ENCODE results near the gene MIB1.

MIB1 gene

DNA sequence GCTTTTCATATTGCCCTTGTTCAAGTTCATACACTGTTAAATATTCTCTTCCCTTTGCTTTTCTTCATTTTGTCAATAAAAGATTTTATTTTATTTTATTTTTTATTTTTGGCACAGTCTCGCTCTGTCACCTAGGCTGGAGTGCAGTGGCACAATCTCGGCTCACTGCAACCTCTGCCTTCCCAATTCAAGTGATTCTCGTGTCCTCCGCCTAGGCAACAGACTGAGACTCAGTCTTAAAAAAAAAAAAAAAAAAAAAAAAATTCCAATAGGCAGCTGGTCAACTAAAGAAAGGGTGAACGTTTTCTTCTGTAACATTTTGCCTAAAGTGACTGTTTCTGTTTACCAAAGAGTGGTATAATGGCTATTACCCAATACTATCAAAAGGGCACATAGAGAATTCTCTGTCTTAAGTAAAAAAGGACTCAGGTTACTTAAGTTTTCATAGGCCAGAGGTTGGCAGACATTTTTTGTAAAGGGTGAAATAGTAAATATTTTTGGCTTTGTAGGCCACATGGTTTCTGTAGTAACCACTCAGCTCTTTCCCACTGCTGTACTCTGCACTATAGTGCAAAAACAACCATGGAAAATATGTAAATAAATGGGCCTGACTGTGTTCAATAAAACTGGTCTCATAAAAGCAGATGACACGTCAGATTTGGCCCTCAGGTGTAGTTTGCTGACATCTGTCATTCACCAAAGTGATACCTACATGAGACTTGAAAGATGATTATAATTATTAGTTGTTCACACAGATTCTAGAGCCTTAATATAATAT is 113.4 kb downstream of the MIB1 start:
- H3K27ac ChIP-seq, result no peak overlapping the region
- TF ChIP-seq, protein P1, sequence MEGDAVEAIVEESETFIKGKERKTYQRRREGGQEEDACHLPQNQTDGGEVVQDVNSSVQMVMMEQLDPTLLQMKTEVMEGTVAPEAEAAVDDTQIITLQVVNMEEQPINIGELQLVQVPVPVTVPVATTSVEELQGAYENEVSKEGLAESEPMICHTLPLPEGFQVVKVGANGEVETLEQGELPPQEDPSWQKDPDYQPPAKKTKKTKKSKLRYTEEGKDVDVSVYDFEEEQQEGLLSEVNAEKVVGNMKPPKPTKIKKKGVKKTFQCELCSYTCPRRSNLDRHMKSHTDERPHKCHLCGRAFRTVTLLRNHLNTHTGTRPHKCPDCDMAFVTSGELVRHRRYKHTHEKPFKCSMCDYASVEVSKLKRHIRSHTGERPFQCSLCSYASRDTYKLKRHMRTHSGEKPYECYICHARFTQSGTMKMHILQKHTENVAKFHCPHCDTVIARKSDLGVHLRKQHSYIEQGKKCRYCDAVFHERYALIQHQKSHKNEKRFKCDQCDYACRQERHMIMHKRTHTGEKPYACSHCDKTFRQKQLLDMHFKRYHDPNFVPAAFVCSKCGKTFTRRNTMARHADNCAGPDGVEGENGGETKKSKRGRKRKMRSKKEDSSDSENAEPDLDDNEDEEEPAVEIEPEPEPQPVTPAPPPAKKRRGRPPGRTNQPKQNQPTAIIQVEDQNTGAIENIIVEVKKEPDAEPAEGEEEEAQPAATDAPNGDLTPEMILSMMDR (IDR thresholded peaks at IDR 0.05), result no peak
- TF ChIP-seq ZFX (IDR thresholded peaks at IDR 0.05; ENCODE audit: borderline replicate concordance), result no peak

DNA sequence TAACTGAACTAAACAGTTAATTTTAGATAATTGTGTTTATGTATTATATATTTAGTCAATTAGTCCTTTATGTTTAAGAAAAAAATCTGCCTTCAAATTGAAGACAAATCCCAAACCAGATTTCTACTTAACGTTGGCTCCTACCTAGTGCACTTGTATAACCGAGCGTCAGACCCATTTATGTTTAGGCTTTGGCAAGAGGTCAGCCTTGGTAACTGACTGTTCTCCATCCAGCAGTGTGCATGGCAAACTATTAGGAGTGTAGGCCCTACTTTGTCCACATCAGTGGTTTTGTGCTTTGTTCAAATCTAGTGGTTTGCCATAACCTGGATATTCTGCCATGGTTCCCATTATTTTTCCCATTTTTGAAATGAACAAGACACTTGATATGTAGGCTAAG is 114.8 kb downstream of the MIB1 start:
- TF ChIP-seq ZFX (IDR thresholded peaks at IDR 0.05; ENCODE audit: borderline replicate concordance), result no peak
- TF ChIP-seq, protein P1 (IDR thresholded peaks at IDR 0.05), result no peak
- no peak overlapping the region for H3K27ac ChIP-seq

DNA sequence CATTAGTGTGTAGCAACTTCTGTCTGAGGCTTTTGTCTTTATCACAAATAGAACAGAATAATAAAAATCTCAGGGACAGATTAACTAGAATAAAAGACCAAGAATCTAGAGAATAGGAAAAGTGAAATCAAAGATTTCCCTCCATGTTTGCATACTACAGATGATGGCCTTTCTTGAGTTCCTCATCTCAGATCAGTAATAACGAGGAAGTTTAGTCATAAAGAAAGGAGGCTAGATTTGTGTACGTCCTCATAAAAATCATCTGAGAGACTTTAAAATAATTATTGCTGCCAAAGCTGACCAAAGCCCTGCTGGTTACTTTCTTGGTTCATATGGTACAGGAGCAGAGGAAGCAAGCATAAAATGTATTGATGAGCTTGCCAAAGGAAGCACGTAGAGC is 117.3 kb downstream of the MIB1 start:
- no peak overlapping the region for H3K27ac ChIP-seq
- TF ChIP-seq, protein P1 (IDR thresholded peaks at IDR 0.05), result no peak
- TF ChIP-seq ZFX (IDR thresholded peaks at IDR 0.05; ENCODE audit: borderline replicate concordance), result no peak

DNA sequence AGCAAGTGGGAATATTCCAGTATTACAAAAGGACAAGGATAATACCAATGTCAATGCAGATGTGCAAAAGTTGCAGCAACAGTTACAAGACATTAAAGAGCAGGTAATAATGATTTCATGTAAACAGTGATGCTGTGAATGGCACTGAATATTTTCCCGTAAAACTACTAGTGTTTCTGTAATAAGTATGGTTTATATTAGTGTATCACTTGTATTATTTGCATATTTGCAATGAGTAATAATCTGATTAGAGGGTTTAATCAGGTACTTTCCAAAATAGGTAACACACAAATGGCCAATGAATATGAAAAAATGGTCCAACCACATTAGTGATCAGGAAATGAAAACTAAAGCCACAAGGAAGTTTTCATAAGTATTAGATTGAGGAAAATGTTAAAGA is 118.0 kb downstream of the MIB1 start:
- no peak overlapping the region for H3K27ac ChIP-seq
- TF ChIP-seq, protein P1 (IDR thresholded peaks at IDR 0.05), result no peak
- TF ChIP-seq ZFX (IDR thresholded peaks at IDR 0.05; ENCODE audit: borderline replicate concordance), result no peak

DNA sequence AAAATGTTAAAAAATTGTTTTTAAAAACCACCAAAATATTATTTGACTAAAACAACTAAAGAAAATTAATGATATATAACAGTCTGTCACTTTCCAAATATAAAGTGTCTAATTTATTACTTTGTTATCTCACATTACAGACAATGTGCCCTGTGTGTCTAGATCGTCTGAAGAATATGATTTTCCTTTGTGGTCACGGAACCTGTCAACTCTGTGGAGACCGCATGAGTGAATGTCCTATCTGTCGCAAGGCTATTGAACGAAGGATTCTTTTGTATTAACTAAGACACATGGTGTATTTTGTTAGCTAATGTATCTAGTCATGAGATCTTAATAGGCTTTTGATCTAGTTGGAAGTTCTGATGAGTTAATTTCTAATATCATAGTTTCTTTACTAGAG is 123.8 kb downstream of the MIB1 start:
- TF ChIP-seq, protein P1 (IDR thresholded peaks at IDR 0.05), result no peak
- H3K27ac ChIP-seq, result no peak overlapping the region

DNA sequence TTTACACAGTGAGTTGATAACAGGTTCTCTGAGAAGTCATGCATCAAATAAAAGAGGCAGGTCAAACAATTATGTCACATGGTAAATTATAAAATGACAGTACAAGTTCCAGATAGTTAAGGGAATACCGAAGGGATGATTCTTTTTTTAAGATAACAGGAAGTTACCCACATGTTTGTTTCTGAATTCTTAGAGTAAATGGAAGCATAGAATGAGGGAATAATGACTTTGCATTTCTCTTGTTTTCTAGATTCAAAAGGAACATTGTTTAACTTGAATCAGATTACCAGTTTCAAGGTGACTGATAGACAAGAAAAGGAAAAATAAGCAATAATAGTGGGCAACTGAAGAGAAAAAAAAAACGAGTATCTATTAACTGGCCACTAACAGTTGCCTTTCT is 124.5 kb downstream of the MIB1 start:
- H3K27ac ChIP-seq, result no peak overlapping the region
- TF ChIP-seq, protein P1 (IDR thresholded peaks at IDR 0.05), result no peak
- TF ChIP-seq ZFX (IDR thresholded peaks at IDR 0.05; ENCODE audit: borderline replicate concordance), result no peak

DNA sequence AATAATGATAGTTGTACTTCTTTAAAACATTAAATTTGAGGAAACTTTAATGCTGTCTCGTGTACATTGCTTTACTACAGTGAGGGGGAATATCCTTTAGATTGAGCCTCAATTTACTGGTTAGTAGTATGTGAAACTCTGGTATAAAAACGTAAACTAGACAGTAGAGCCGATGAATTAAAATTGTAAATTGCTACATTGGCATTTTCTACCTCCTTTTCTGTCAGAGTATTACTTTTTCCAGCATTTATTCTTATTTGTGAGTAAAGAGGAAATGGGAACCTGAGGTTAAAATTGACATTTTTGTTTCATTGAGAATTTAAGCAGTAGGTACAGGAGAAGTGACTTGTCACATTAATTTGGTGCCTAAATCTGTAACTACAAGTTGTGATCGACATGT is 128.2 kb downstream of the MIB1 start:
- no peak overlapping the region for H3K27ac ChIP-seq
- TF ChIP-seq ZFX (IDR thresholded peaks at IDR 0.05; ENCODE audit: borderline replicate concordance), result no peak
- TF ChIP-seq, protein P1 (IDR thresholded peaks at IDR 0.05), result no peak

Measured in 22Rv1 (cell line).